ENCODE results near the gene C20orf96.
"Not testable (repeated sequence)": the region's sequence is repeated elsewhere in the genome, so short reads cannot be mapped to it uniquely, and the experiment has no call there.

C20orf96 gene

DNA sequence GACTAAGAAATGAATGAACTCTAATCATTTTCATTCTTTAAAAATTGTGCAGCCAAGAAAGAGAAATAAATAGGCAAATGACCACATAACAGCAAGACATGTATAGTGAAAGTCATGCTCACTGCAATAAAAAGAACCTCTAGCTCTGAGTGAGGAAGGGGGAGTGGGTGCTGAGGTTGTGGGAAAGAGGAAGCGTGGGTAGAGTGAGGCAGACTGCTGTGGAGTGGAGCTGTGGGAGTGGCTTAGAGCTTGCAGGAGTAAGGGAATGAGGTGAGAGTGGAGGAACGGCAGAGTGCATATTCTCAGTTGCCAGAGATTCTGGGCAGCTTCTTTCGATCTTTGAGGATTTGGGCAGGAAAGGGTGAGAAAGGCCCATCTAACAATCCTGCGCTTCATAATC, 53.1 kb downstream of the C20orf96 start:
- DNase-seq (ENCODE audit: low spot score): peak; percentile 14

- no peak for DNase-seq (ENCODE audit: low spot score)
These were observed 54.7 kb downstream of the C20orf96 start for GRCh38 chr20:235891-236290.

DNA sequence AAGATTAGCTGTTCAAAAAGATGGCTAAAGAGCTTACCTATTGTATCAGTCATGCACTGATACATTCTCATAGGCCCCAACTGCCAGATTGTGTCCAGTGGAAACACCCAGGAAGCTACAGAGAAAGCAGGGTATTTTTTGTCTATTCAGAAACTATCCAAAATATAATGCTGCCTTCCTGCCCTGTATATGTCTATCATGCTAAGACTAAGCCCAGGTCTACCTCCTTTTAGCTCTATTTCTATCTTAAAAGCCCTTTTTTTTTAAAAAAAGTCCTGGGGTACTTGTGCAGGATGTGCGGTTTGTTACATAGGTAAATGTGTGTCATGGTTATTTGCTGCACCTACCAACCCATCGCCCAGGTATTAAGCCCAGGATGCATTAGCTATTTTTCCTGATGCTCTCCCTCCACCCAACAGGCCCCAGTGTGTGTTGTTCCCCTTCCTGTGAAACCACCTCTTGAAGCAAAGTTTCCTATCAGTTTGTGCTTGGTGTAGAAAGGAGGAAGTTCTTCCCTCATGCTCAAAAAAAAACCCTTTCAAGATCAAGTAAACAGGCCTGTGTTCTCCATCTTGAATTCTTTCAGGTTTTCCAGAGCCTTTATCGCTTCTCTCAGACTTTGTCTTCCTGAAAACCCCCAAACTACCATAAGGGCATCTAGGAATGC, 63.0 kb downstream of the C20orf96 start:
- no peak for DNase-seq (ENCODE audit: low spot score)

DNA sequence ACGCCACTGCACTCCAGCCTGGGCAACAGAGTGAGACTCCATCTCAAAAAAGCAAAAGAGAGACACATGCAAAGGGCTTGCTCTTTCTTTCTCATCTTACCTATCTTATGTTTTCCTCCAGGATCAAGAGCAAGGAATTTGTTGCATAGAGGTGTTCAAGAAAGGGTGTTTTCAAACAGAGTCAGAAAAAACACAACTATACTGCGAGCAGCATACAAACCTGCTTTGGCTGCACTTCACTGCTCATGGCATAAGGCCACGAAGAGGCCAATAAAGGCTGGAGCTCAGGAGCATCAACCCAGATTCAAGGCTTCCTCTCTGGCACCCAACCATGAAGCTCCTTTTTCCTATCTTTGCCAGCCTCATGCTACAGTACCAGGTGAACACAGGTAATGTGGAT, 63.6 kb downstream of the C20orf96 start, which contains the start of gene DEFB129:
Gene DEFB129 (plus strand): TSS at position 301 of the 400 bp plus-strand sequence. CDS start 31 bp downstream, at position 332.
- DNase-seq (ENCODE audit: low spot score): no peak

DNA sequence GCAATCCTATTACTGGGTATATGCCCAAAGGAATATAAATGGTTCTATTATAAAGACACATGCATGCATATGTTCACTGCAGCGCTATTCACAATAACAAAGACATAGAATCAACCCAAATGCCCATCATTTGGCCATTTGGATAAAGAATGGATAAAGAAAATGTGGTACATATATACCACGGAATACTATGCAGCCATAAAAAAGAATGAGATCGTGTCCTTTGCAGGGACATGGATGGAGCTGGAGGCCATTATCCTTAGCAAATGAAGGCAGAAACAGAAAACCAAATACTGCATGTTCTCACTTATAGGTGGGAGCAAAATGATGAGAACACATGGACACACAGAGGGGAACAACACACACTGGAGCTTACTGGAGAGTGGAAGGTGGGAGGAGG, 64.7 kb downstream of the C20orf96 start:
- DNase-seq (ENCODE audit: low spot score): not testable (repeated sequence)

- no peak for DNase-seq (ENCODE audit: low spot score)
These were observed 69.2 kb downstream of the C20orf96 start for GRCh38 chr20:221258-221830.

Data from CD4-positive, alpha-beta T cell treated with Interleukin-15 for 4 hours (primary cell).